ENCODE results near the gene DPH1. TPM values are rescaled to one million over a fixed set of nuclear protein-coding genes. Genes with fewer than 3 reads are reported as not detected.

DPH1 gene
- total and polyA plus RNA-seq, 7 donors = 7.2 to 60.1 (median 27.6) TPM

DNA sequence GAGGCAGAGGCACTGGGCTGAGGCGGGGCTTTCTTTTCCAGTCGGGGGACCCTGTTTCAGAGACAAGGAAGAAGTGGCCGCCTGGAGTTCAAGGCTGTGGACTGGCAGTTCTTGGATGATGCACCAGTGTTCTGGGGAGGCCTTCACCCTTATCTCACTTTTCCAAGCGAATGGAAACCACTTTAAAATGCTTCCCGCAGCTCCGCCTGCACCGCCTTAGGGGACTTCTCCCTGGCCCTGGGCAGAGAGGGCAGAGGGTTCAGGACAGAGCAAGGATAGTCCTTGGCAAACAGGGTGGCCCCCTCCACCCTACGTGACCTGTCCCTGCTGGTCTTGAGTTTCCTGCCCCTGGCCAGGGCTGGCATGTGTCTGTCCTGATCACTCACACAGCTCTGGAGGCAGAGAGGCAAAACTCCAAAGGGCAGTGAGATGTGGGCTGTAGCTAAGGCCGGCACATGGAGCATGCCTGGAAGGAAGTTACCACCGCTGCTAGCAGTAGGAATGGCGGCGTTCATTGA lies 25.5 kb upstream of the DPH1 start:
- no peaks in the 10 kb centered on the region for H3K27me3 ChIP-seq
- 84 to 90% methylated on average over 12 of the region's 12 CpGs for WGBS, 2 donors
- intact Hi-C loops (cut with DNase I) = no loop called here
- no peak overlapping the region for H3K27ac ChIP-seq
- no peaks in the 10 kb centered on the region for H3K9me3 ChIP-seq
- no peaks in the 10 kb centered on the region for H3K36me3 ChIP-seq
- TF ChIP-seq EP300 (IDR thresholded peaks at IDR 0.05) (no peak), POLR2AphosphoS5 (IDR thresholded peaks at IDR 0.05) (no peak), POLR2A (IDR thresholded peaks at IDR 0.05) (no peak)
- TF ChIP-seq, protein P1, sequence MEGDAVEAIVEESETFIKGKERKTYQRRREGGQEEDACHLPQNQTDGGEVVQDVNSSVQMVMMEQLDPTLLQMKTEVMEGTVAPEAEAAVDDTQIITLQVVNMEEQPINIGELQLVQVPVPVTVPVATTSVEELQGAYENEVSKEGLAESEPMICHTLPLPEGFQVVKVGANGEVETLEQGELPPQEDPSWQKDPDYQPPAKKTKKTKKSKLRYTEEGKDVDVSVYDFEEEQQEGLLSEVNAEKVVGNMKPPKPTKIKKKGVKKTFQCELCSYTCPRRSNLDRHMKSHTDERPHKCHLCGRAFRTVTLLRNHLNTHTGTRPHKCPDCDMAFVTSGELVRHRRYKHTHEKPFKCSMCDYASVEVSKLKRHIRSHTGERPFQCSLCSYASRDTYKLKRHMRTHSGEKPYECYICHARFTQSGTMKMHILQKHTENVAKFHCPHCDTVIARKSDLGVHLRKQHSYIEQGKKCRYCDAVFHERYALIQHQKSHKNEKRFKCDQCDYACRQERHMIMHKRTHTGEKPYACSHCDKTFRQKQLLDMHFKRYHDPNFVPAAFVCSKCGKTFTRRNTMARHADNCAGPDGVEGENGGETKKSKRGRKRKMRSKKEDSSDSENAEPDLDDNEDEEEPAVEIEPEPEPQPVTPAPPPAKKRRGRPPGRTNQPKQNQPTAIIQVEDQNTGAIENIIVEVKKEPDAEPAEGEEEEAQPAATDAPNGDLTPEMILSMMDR (IDR thresholded peaks at IDR 0.05) = no peak
- peaks cover 0 to 12% (median 8%) of the 10 kb centered on the region in 4 donors for H3K4me1 ChIP-seq
- H3K4me3 ChIP-seq = no peak overlapping the region
- no peak for DNase-seq

DNA sequence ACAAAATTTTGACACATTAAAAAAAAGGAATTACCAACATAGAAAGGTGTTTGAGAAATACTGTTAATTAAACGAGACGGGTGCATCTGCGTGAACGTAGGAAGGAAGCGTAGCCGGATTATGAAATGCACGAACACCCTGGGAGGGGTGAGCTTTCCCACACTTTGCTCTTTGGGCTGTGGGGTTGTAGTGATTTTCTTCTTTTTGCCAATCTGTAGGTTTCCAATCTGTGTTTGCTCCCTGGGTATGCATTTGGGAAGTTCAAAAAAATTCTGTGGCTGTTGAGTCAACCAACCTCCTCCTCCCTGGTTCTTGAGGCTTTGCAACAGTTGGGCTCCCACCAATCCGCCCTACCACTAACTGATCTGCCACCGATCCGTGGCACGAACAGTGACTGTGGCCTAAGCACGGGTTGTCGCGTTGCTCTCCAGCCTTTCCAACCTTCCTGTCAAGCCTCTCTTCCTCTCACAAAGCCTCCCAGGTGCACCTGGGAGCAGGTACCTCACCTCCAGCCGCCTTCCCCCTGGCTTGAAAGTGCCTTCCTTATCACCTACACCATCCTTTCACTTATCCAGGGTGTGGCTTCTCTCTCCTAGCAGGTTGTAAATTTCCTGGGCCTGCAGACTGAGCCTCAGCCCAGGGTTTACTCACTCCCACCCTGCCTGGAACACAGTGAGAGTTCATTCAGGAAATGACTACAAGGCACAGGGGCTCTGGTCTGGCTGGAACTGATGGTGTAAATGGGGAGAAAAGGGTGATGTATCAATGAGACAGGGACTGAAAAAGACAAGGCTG lies 21.4 kb upstream of the DPH1 start:
- H3K36me3 ChIP-seq = no peaks in the 10 kb centered on the region
- peaks cover 0 to 4% (median 0%) of the 10 kb centered on the region in 4 donors for H3K9me3 ChIP-seq
- intact Hi-C loops (cut with DNase I) = no loop called here
- H3K27ac ChIP-seq = no peak overlapping the region
- no peak for TF ChIP-seq EP300 (IDR thresholded peaks at IDR 0.05)
- TF ChIP-seq, protein P1 (IDR thresholded peaks at IDR 0.05) = no peak
- H3K4me3 ChIP-seq = no peak overlapping the region
- 60 to 75% methylated on average over 15 of the region's 15 CpGs for WGBS, 2 donors
- no peaks in the 10 kb centered on the region for H3K4me1 ChIP-seq
- H3K27me3 ChIP-seq = peaks cover 0 to 6% (median 0%) of the 10 kb centered on the region in 3 donors
- DNase-seq = no peak

DNA sequence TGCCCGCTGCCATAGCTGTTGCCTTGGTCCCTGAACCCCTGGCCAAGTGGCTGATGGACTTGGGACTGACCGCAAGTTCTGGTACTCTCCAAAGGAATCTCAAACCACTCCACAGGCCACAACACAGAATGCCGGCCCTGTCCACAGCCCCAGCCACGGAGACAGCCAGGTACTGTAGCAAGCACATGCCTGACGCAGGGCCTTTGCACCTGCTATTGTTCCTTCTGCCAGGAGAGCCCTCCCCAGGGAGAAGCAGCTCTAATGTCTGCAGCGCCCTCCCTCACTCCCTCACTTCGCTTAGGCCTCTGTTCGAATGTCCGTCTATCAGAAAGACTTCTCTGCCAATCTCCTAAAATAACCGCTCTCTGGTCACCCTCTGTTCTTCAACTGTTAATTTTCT lies 20.2 kb upstream of the DPH1 start:
- H3K36me3 ChIP-seq = no peaks in the 10 kb centered on the region
- no peaks in the 10 kb centered on the region for H3K4me1 ChIP-seq
- intact Hi-C loops (cut with DNase I) = no loop called here
- no peak for DNase-seq
- no peak overlapping the region for H3K27ac ChIP-seq
- H3K4me3 ChIP-seq = no peak overlapping the region
- H3K9me3 ChIP-seq = peaks cover 0 to 4% (median 0%) of the 10 kb centered on the region in 4 donors
- 96 to 97% methylated on average over 10 of the region's 10 CpGs for WGBS, 2 donors
- TF ChIP-seq, protein P1 (IDR thresholded peaks at IDR 0.05) = no peak
- no peak for TF ChIP-seq EP300 (IDR thresholded peaks at IDR 0.05)
- TF ChIP-seq POLR2AphosphoS5 (IDR thresholded peaks at IDR 0.05) = no peak
- TF ChIP-seq POLR2A (IDR thresholded peaks at IDR 0.05) = no peak
- peaks cover 0 to 6% (median 0%) of the 10 kb centered on the region in 3 donors for H3K27me3 ChIP-seq

GRCh38 chr17:2011411-2012371 lies 18.3 kb upstream of the DPH1 start:
- Histone ChIP-seq H3K27me3 (peaks cover 0 to 8% (median 0%) of the 10 kb centered on the region in 3 donors), H3K4me1 (no peaks in the 10 kb centered on the region), H3K9me3 (peaks cover 0 to 4% (median 0%) of the 10 kb centered on the region in 4 donors), H3K36me3 (no peaks in the 10 kb centered on the region), H3K27ac (peak overlapping the region; percentile 4 to 62 (median 24)), H3K4me3 (no peak overlapping the region)
- no peak for DNase-seq
- intact Hi-C loops (cut with DNase I) = no loop called here
- WGBS, 2 donors = 36 to 47% methylated on average over 24 of the region's 24 CpGs
- TF ChIP-seq, protein P1 (IDR thresholded peaks at IDR 0.05) = no peak
- no peak for TF ChIP-seq POLR2A (IDR thresholded peaks at IDR 0.05)
- TF ChIP-seq EP300 (IDR thresholded peaks at IDR 0.05) = no peak
- no peak for TF ChIP-seq POLR2AphosphoS5 (IDR thresholded peaks at IDR 0.05)

Measured in sigmoid colon (tissue), 7 donors.